ENCODE results near the gene MAX.

Gene MAX

DNA sequence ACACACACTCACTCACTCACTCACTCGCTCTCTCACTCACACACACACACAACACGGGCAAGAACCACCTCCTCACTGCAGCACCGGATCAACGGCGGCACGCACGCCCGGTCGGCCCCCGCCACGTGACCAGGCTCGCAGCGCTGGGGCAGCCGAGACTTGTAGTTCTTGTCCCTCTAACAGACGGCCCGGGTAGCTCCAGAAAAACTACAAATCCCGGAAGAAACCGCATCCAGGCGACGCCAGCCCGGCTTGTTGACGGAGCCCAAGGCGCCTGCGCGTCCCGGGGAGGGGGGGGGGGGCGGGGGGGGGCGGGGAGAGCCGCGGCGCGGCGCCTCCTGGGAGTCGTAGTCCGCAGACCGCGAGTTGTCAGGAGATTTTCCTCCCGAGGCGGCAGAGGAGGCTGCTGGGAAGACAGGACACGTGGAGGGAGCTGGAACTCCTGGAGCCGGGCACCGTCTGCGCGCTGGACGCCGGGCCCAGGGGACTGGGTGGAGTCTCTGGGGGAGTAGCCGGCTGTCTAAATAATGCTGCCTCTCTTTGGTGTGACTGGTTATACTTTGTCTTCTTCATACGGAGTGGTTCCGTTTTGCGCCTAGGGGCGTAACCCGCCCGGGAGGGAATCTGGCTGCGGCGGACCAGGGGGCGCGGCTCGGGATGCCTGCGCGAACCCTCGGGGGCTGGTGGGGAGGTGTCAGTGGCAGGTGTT, at the start of gene MAX:
Gene MAX, minus strand, starts transcription at position 77 of the 709 bp plus-strand sequence. CDS start 178 bp downstream, outside the sequence.
- peak; percentile 99 for DNase-seq

GRCh38 chr14:65151609-65151956, 49.3 kb upstream of the MAX start:
- no peak for DNase-seq

GRCh38 chr14:65150898-65151608, 48.7 kb upstream of the MAX start:
- DNase-seq = no peak

DNA sequence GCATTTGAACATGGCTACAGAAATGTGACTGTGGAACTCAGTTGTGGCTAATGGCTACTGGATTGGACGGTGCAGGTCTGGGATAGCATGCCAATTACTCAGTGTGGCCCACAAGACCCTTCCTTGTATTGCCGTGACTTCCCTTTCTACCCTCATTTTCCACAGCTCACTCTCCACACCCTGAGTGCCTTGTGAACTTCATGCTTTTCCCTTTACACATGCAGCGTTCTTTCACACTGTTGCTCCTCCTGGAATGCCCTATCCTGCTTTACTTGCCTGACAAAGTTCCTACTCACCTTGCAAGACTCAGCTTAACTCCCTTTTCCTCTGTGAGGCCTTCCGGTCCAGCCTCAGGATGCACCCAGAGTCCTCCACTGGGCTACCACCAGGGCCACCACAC, 46.8 kb upstream of the MAX start:
- DNase-seq = no peak

DNA sequence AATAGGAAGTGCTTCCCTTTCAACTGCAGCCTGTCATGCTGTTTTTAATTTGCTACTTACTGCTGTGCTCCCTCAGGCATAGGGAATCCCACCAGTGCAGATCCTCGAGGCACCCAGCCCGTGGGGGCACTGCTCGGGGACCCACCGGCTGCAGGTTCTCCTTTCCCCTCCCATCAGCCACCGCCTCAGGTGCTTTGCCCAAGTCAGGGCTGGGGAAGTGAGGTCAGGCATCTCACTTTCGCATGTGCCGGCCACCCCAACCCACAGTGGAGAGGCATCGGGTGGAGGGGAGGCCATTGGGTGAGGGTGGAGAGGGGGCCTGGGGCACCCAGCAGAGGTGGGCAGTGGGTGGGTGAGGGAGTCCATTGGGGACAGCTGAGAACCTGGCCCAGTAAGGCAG, 41.9 kb upstream of the MAX start:
- DNase-seq = no peak

GRCh38 chr14:65142914-65143625, 40.8 kb upstream of the MAX start:
- no peak for DNase-seq

DNA sequence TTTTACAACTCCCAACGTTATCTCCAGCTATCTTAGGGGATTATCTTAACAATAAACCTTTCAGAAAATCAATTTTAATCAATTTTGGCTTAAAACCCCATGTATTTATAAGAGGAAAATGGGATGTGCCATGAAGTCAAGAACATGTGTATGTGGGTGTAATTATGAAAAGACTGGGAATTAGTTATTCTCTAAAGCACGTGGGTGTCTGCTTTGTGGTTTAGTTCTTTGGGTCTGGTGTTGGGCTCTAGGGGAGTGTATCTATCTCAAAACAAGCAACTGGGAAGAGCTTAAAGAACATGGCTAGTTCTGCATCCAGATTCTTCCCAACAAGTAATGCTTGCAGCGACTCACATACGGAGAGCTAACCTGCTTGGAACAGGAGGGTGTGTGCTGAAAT, 40.1 kb upstream of the MAX start:
- DNase-seq = no peak

DNA sequence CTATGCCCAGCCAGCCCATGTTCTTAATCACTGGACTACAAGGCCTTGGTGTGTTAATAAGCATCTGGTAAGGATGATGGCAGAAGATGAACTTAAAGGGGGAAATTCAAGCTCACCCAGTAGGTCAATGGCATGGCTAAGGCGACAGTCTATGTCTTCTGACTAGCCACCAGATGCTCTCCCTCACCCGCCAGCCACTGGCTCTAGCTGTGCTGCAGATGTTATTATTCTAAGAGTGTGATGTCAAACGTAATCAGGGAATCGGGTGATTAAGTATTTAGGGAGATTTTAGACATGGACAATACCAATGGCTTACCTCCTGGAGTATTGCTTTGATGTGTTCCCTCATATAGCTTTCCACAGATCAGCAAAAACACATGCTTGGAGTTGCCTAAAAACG, 39.2 kb upstream of the MAX start:
- no peak for DNase-seq

DNA sequence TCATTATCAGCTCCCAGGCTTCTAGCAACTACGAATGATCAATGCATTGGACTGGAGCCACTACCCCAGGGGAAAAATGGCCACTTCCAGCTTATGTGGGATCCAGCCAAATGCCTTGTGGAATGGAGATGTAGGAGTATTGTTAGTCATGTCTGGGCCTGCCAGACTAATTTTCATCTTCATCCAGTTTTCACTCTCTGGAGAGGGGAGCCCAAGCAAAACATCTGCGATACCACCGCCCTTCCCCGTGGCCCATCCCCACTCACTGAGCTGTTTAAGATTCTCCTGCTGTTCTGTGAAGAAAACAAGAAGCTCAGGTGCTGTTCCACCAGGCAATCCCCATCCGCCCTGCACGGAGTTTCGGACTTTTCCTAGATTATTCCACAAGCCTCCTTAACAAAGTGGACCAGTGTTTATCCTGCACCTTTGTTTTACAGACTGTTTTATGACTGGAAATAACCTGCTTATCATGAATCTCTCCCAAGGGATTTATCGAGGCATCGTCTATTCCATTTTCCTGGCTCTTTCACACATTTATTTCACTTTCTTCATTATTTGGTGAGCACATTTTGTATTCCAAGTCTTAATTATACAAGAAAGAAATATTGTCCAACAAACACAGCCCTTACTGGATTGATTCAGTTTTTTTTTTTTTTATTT, 35.5 kb upstream of the MAX start:
- no peak for DNase-seq

DNA sequence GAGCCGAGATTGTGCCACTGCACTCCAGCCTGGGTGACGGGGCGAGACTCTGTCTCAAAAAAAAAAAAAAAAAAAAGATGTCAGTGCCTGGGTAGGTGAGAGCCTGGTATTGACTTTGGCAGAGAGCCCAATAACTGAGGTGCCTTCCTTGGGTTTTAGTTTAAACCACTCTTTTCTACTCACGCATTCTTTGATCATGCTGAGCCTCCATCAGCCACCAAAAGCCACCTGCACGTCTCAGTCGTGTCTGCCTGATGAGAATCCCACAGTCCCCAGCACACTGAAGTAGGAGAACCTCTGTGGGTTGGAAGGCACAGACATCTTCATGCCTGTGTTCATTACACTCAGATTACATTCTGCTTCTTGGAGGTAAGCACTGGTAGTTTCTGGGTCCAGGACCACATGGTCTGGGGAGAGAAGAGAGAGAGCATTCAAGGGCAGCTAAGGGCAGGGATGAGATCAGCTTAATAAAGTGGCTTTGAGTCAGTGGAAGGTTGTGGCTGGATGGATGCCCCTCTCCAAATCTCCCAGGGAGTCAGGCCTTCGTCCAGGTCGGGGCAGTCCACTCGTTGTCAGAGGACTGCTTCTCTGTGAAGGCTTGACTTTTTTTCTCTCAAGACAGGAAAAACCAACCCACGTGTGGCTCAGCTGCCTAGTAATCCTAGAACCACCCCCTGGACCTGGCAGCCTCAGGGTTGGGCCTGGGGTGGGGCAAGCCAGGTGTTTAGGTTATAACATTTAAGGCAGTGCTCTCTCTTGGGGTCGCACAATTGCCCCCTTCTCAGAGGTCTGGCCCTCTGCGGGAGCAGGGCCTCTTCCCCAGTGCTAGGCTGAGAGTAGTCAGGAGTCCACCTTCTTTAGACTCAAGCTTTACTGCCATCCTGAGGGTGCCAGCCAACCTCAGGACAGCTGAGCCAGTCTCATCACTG, 32.6 kb upstream of the MAX start:
- no peak for DNase-seq

- DNase-seq = no peak
These were observed 30.5 kb upstream of the MAX start for GRCh38 chr14:65132855-65133254.

GRCh38 chr14:65131301-65131701, 29.0 kb upstream of the MAX start:
- no peak for DNase-seq

DNA sequence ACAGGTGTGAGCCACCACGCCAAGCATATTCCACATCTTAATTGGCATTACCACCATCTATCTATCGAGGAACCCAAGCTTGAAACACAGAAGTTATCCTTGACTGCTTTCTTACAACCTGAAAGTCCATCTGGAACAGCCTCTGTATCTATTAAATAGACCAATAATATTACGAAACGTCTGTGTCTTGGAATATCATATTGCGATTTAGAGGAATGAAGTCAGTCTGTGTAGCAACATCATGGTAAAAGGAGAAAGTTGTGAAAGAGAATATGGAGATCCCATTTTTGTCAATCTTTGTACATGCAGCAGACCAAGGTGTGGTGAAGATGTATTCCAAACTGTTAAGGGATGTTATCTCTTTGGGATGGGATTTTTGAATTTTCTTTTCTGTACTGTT, 25.8 kb upstream of the MAX start:
- no peak for DNase-seq

GRCh38 chr14:65117769-65118745, 15.7 kb upstream of the MAX start:
- no peak for DNase-seq

- no peak for DNase-seq
These were observed 13.3 kb upstream of the MAX start for GRCh38 chr14:65115615-65116014.

- no peak for DNase-seq
These were observed 8.2 kb upstream of the MAX start for GRCh38 chr14:65110525-65110924.

- DNase-seq = no peak
These were observed 7.0 kb upstream of the MAX start for GRCh38 chr14:65109357-65109756.

DNA sequence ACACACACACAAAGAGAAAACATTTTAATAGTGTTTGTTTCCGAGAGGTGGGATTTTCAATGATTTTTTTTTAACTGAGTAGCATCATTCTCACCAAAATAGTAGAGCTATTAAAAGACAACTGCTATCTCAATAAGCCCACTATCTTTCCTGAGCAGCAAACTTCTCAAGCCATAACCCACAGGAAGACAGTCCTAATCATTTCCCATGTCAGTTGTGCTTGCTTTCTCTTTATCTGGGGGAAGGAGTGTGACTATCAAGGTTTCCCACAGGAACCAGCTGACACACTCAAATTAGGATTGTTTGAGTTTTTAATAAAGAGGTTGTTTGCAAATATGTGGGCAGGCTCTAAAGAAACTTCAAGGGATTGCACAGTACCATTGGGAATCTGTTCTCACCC, 4.9 kb upstream of the MAX start:
- DNase-seq = no peak

DNA sequence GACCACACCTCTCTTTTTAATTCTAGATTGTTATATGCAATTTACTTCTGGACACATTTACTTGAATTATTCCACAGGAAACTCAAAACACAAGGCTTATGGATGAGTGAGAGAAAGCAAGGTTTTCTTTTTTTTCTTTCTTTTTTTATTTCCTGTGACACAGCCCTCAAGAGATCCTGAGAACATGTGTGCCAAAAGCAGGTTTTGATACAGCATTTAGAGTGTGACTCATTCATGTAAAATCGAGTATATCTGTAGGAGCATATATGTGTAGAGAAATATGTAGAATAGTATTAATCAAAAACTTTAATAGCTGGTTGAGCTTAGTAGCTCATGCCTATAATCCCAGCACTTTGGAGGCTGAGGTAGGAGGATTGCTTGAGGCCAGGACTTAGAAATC, 4.4 kb upstream of the MAX start:
- peak; percentile 19 for DNase-seq

DNA sequence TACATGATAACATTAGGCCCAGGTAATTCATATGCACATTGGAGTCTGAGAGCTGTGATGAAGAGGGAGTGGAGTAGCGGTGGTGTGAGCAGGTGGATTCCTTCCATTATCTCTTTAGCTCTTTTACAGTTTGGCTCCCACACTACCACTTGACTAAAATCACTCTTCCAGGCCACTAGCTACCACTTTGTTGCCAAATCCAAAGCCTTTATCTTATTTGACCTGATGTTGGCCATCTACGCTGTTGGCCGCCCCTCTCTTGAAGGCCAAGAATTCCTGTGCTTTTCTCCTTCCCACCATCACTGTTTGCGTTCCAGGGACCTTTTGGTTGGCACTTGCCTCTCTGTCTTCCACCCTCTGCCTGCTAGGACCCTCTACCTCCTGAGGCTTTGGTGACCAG, 4.0 kb upstream of the MAX start:
- no peak for DNase-seq

DNA sequence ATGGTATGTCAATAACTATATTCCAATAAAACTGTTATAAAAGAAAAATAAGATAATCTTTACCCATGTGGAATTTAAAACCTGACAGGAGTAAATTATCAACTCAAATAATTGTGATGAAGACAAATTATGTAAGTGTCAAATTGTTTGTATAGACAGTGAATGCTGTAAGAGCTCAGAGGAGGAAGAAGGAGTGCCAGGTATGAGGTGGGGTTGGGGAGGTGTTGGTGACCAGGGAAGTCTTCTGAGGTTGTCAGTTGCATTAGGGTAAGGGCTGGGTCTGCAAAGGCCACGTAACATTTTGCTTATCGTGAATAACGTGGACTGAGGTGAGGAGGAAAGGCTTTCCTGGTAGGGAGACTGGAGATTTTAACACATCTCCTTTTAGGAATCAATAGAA, 2.5 kb upstream of the MAX start:
- DNase-seq = no peak
